ENCODE data around the gene PRKAR2A. TPM values are rescaled to one million over a fixed set of nuclear protein-coding genes. Genes with fewer than 3 reads are reported as not detected.

The PRKAR2A gene
- total RNA-seq, 1 donor from 2014 or later: 34.5 TPM

- no peaks in the 10 kb centered on the region for H3K27me3 Mint-ChIP-seq
- H3K36me3 Mint-ChIP-seq (ENCODE audit: insufficient read depth): no peaks in the 10 kb centered on the region
- no peaks in the 10 kb centered on the region for H3K9me3 Mint-ChIP-seq (ENCODE audit: low read depth)
- no peak for TF ChIP-seq CTCF (IDR thresholded peaks at IDR 0.05; ENCODE audit: unreplicated experiment)
- no peaks in the 10 kb centered on the region for H3K4me1 Mint-ChIP-seq (ENCODE audit: low read depth)
- no peak for DNase-seq (ENCODE audit: low spot score, unreplicated experiment)
- H3K4me3 Mint-ChIP-seq (ENCODE audit: low read depth): no peak overlapping the region
- H3K27ac Mint-ChIP-seq: no peak overlapping the region
These were observed 21.2 kb downstream of the PRKAR2A start for GRCh38 chr3:48826451-48826850.

- Mint-ChIP-seq H3K36me3 (ENCODE audit: insufficient read depth) (no peaks in the 10 kb centered on the region), H3K4me3 (ENCODE audit: low read depth) (no peak overlapping the region), H3K9me3 (ENCODE audit: low read depth) (no peaks in the 10 kb centered on the region), H3K27me3 (no peaks in the 10 kb centered on the region), H3K27ac (no peak overlapping the region), H3K4me1 (ENCODE audit: low read depth) (no peaks in the 10 kb centered on the region)
- TF ChIP-seq CTCF (IDR thresholded peaks at IDR 0.05; ENCODE audit: unreplicated experiment): no peak
- no peak for DNase-seq (ENCODE audit: low spot score, unreplicated experiment)
These were observed 26.9 kb downstream of the PRKAR2A start for GRCh38 chr3:48820612-48821324.

- no peak for DNase-seq (ENCODE audit: low spot score, unreplicated experiment)
- H3K4me1 Mint-ChIP-seq (ENCODE audit: low read depth): no peaks in the 10 kb centered on the region
- H3K27me3 Mint-ChIP-seq: no peaks in the 10 kb centered on the region
- H3K4me3 Mint-ChIP-seq (ENCODE audit: low read depth): no peak overlapping the region
- H3K9me3 Mint-ChIP-seq (ENCODE audit: low read depth): no peaks in the 10 kb centered on the region
- no peak overlapping the region for H3K27ac Mint-ChIP-seq
- no peak for TF ChIP-seq CTCF (IDR thresholded peaks at IDR 0.05; ENCODE audit: unreplicated experiment)
- no peaks in the 10 kb centered on the region for H3K36me3 Mint-ChIP-seq (ENCODE audit: insufficient read depth)
These were observed 28.1 kb downstream of the PRKAR2A start for GRCh38 chr3:48819234-48820221.

- no peak overlapping the region for H3K27ac Mint-ChIP-seq
These were observed 36.1 kb downstream of the PRKAR2A start for GRCh38 chr3:48811524-48811923.

More at GRCh38 chr3:48811524-48811923, 36.1 kb downstream of the PRKAR2A start:
- Mint-ChIP-seq H3K4me3 (ENCODE audit: low read depth) (no peak overlapping the region), H3K27me3 (no peaks in the 10 kb centered on the region), H3K4me1 (ENCODE audit: low read depth) (peaks cover 6% of the 10 kb centered on the region), H3K9me3 (ENCODE audit: low read depth) (peaks cover 3% of the 10 kb centered on the region), H3K36me3 (ENCODE audit: insufficient read depth) (no peaks in the 10 kb centered on the region)
- DNase-seq (ENCODE audit: low spot score, unreplicated experiment): no peak
- no peak for TF ChIP-seq CTCF (IDR thresholded peaks at IDR 0.05; ENCODE audit: unreplicated experiment)
